Stimulated activated CD8-positive, alpha-beta memory T cell treated with anti-CD3 and anti-CD28 coated beads, Interleukin-2, amount 100 ng/mL, for 1 hour (primary cell): ENCODE data around the gene G6PC1.
"Not testable (repeated sequence)": the region's sequence is repeated elsewhere in the genome, so short reads cannot be mapped to it uniquely, and the experiment has no call there.

Experiments used
- DNase-seq, 2 donors: peaks; one replicate each; pipeline ENCODE4 v3.0.0-alpha.2; 2020; ENCODE audit warnings: low read depth in 2 of 2

The G6PC1 gene

GRCh38 chr17:42873932-42874695, 26.5 kb upstream of the G6PC1 start:
- DNase-seq: not testable (repeated sequence)

GRCh38 chr17:42877037-42877436, 23.6 kb upstream of the G6PC1 start:
- no peak for DNase-seq

- no peak for DNase-seq
Measured at GRCh38 chr17:42878123-42878880, 22.3 kb upstream of the G6PC1 start.

- no peak for DNase-seq
Measured at GRCh38 chr17:42878924-42879595, 21.5 kb upstream of the G6PC1 start.

- no peak for DNase-seq
Measured at GRCh38 chr17:42879596-42879985, 21.0 kb upstream of the G6PC1 start.

- no peak for DNase-seq
Measured at GRCh38 chr17:42880776-42881310, 19.8 kb upstream of the G6PC1 start.

- DNase-seq: not testable (repeated sequence)
Measured at GRCh38 chr17:42881706-42882105, 18.9 kb upstream of the G6PC1 start.

GRCh38 chr17:42882166-42882565, 18.4 kb upstream of the G6PC1 start:
- DNase-seq: no peak

- DNase-seq: no peak
Measured at GRCh38 chr17:42883802-42884558, 16.6 kb upstream of the G6PC1 start.

- not testable (repeated sequence) for DNase-seq
Measured at GRCh38 chr17:42885806-42886205, 14.8 kb upstream of the G6PC1 start.

GRCh38 chr17:42886283-42887176, 14.1 kb upstream of the G6PC1 start:
- DNase-seq: no peak

- no peak for DNase-seq
Measured at GRCh38 chr17:42889809-42890208, 10.8 kb upstream of the G6PC1 start.

GRCh38 chr17:42891539-42892152, 9.0 kb upstream of the G6PC1 start:
- no peak for DNase-seq

GRCh38 chr17:42893359-42893758, 7.2 kb upstream of the G6PC1 start:
- DNase-seq: no peak

- DNase-seq: no peak
Measured at GRCh38 chr17:42894283-42895184, 6.1 kb upstream of the G6PC1 start.

GRCh38 chr17:42895185-42895555, 5.4 kb upstream of the G6PC1 start:
- no peak for DNase-seq

GRCh38 chr17:42898147-42898811, 2.3 kb upstream of the G6PC1 start:
- no peak for DNase-seq

GRCh38 chr17:42899981-42900380, 618 bp upstream of the G6PC1 start:
- not testable (repeated sequence) for DNase-seq
